Uterus (tissue), 4 donors: Measurements from ENCODE around the gene ARHGAP11A. TPM values are rescaled to one million over a fixed set of nuclear protein-coding genes. Genes with fewer than 3 reads are reported as not detected.
"Not testable (repeated sequence)": the region's sequence is repeated elsewhere in the genome, so short reads cannot be mapped to it uniquely, and the experiment has no call there.

Source experiments
- DNase-seq, 2 donors: peaks; one replicate each; pipeline ENCODE4 v3.0.0-alpha.2; 2019 to 2020
- H3K27ac ChIP-seq, 2 donors: fragments of 200-600 bp; sonication (generic); 1 replicate in 1 of 2; 2 replicates in 1 of 2; pipeline ENCODE4 v1.5.1; 2016 to 2018
- H3K27me3 ChIP-seq, 2 donors: fragments of 200-600 bp; sonication (generic); one replicate each; pipeline ENCODE4 v1.5.1; 2018 to 2019; ENCODE audit warnings: control low read depth in 1 of 2
- H3K36me3 ChIP-seq, 2 donors: fragments of 200-600 bp; sonication (generic); one replicate each; pipeline ENCODE4 v1.5.1; 2019; ENCODE audit warnings: control low read depth in 1 of 2
- H3K4me1 ChIP-seq, 2 donors: fragments of 200-600 bp; sonication (generic); one replicate each; pipeline ENCODE4 v1.5.1; 2018 to 2019; ENCODE audit warnings: control low read depth in 1 of 2
- H3K4me3 ChIP-seq, 2 donors: fragments of 200-600 bp; sonication (generic); 1 replicate in 1 of 2; 2 replicates in 1 of 2; pipeline ENCODE4 v1.5.1; 2018 to 2019; ENCODE audit warnings: mild to moderate bottlenecking in 1 of 2
- H3K9me3 ChIP-seq, 2 donors: fragments of 200-600 bp; sonication (generic); one replicate each; pipeline ENCODE4 v1.5.1; 2019; ENCODE audit warnings: control low read depth in 1 of 2
- intact Hi-C: fragments of 100-400 bp; cut with DNase I; formaldehyde crosslinking; loops from one replicate; pipeline ENCODE4 v1.15.1; 2023; ENCODE audit warnings: low total_unique reads
- total RNA-seq, 4 donors: library from RNA; depleted of rRNA in 3 of 4; stranded (reverse); fragments of >200 nt in 3 of 4; gene quantifications; one replicate each; pipeline versions ENCODE4 v1.1.0 to v1.2.4, GENCODE V29; 2014 to 2023
- TF ChIP-seq, protein P1 (sequence below), 4 experiments: fragments of 200-600 bp in 2 of 4; fragments of 450-650 bp in 2 of 4; sonication (generic) in 2 of 4; IDR thresholded peaks; one replicate each; pipeline ENCODE4 v1.5.1; 2016 to 2019; ENCODE audit warnings: antibody characterized with exemption in 4 of 4, mild to moderate bottlenecking in 2 of 4, moderate library complexity in 1 of 4
- donor health status: DM: yes; HTN: yes; CAD: no.

ARHGAP11A gene, protein sequence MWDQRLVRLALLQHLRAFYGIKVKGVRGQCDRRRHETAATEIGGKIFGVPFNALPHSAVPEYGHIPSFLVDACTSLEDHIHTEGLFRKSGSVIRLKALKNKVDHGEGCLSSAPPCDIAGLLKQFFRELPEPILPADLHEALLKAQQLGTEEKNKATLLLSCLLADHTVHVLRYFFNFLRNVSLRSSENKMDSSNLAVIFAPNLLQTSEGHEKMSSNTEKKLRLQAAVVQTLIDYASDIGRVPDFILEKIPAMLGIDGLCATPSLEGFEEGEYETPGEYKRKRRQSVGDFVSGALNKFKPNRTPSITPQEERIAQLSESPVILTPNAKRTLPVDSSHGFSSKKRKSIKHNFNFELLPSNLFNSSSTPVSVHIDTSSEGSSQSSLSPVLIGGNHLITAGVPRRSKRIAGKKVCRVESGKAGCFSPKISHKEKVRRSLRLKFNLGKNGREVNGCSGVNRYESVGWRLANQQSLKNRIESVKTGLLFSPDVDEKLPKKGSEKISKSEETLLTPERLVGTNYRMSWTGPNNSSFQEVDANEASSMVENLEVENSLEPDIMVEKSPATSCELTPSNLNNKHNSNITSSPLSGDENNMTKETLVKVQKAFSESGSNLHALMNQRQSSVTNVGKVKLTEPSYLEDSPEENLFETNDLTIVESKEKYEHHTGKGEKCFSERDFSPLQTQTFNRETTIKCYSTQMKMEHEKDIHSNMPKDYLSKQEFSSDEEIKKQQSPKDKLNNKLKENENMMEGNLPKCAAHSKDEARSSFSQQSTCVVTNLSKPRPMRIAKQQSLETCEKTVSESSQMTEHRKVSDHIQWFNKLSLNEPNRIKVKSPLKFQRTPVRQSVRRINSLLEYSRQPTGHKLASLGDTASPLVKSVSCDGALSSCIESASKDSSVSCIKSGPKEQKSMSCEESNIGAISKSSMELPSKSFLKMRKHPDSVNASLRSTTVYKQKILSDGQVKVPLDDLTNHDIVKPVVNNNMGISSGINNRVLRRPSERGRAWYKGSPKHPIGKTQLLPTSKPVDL
- total RNA-seq = 10 to 100 TPM in 1 of 4 donors, under 1 TPM in 1, not detected in 2; 0.70 to 25.0 TPM

DNA sequence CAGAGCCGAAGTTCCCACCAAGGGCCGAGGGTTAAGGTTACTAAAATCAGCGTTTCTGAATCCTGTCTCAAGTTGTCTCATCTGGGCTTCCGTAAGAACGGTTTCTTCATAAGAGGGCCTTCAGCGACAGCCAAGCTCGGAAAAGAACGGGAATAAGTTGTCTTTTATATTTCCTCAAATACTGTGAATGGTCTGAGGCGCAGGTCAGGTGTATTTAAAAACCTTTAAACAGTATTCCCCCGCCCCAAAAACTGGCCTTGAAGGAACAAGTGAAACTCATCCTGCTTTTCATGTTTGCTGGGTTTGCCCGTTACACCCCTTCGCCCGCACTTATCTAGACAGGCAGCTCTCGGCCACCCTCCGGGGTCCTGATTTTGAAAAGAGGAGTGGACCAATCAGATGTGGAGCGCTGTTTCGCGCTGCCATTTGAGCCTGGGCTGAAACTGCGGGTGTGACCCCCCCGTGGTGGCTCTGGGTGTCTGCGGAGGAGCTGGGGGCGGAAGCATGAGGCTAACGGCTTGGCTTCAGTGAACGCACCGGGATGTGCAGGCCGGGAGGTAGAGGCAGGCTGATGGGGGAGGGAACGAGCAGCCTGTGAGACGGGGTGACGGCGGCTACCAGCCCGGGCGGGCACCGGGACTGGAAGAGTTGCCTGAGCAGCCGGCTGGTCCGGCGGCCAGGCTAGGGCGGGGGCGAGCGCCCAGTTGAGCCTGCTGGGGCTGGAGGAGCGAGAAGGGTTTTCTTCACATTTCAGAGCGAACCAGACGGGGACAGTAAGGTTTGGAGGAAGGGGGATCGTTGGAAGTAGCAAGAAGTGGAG is at the start of gene ARHGAP11A:
Gene ARHGAP11A (plus strand): TSS at position 454 of the 820 bp plus-strand sequence. CDS start 708 bp downstream, outside the sequence.
- H3K36me3 ChIP-seq, intact Hi-C loops, H3K9me3 ChIP-seq, H3K27me3 ChIP-seq, H3K4me1 ChIP-seq: not testable (repeated sequence)
- peak; percentile 81 to 83 for DNase-seq
- Histone ChIP-seq H3K4me3 (peak within 1 kb of the TSS; percentile 44 to 50), H3K27ac (peak within 1 kb of the TSS; percentile 79 to 92)

DNA sequence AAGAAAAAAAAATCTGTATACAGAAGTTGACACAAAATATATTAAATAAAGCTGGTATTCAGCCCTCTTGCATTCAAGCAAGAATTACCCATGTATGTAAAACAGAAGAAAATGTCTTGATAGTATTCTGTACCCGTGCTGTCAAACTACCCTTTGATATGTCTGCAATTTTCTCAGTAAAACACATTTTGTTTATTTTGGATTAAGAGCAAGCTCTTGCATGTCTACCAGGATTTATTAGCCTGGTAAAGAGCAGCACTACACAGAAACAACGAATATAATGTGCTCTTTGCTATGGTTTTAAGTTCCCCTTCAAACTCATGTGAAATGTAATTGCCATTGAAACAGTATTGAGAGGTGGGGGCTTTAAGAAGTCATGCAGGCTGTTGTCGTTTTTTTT is 46.3 kb upstream of the ARHGAP11A start:
- H3K27ac ChIP-seq, H3K9me3 ChIP-seq, H3K36me3 ChIP-seq, intact Hi-C loops, DNase-seq, H3K27me3 ChIP-seq, H3K4me1 ChIP-seq, H3K4me3 ChIP-seq: not testable (repeated sequence)

DNA sequence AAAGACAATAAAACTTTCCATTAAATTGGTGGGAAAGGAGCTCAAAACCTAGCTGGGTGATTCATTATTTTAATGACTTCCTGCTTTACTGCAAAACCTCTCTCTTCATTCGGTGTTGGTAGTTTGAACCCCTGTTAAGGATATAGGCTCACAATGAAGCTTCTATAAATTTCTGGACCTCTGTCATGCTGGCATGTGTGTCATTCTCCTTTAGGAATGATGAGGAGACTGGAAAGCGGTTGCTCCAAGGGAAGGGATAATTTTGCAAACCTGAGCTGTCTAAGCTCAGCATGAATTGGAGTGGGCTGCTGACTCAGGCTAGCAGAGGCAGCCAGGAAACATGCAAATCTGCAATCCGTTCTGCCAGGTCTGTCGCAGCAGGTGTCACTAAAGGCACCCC is 36.8 kb upstream of the ARHGAP11A start:
- H3K4me1 ChIP-seq = not testable (repeated sequence)

DNA sequence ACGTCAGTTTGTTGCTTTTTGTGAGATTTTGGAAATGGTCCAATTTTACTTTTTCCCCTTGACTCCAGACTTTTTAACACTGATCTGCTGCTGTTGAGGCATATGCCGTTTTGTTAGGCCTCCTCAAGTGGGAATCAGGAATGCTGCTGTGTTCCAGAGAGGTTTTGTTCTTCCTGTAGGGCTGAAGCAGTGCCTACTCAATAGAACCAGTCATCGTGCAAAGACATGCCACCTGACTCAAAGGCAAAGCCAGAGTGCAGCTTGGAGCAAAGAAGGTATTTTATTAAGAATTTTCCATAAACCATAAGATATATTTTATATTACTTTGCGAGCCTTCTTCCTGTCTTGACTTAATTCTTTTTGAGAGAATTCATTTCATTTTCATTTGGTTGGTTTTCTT is 29.5 kb upstream of the ARHGAP11A start:
- H3K27ac ChIP-seq = not testable (repeated sequence)

More for the DNA sequence above, 36.8 kb upstream of the ARHGAP11A start:
- H3K9me3 ChIP-seq, H3K4me3 ChIP-seq, intact Hi-C loops, DNase-seq, H3K27me3 ChIP-seq, H3K27ac ChIP-seq, H3K36me3 ChIP-seq: not testable (repeated sequence)

DNA sequence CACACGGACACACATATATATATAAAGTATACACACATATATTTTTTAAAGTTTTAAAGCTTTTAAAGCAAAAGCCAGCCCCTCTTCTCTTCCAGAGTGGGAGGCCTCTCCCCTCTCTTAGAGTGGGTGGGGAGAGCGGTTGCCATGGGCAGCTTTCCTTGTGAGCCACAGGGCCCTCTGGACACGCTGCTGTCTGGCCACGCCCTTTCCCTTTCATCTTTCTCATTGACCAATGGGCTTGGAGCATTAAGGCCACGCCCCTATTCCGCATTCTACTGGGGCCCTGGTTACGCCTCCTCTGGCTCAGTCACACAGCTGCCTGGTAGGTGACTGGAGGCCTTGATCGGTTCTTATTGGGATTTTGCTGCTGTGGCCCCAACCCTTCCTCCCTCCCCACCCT is 22.2 kb upstream of the ARHGAP11A start, which contains the start of gene GOLGA8N:
Gene GOLGA8N (plus strand): TSS at position 306 of the 400 bp plus-strand sequence.
- H3K9me3 ChIP-seq, H3K27me3 ChIP-seq, H3K4me3 ChIP-seq, H3K36me3 ChIP-seq, DNase-seq, H3K27ac ChIP-seq, intact Hi-C loops, H3K4me1 ChIP-seq: not testable (repeated sequence)

More for the DNA sequence above, 29.5 kb upstream of the ARHGAP11A start:
- H3K27me3 ChIP-seq, H3K4me1 ChIP-seq, intact Hi-C loops, H3K36me3 ChIP-seq, H3K9me3 ChIP-seq, H3K4me3 ChIP-seq, DNase-seq: not testable (repeated sequence)

DNA sequence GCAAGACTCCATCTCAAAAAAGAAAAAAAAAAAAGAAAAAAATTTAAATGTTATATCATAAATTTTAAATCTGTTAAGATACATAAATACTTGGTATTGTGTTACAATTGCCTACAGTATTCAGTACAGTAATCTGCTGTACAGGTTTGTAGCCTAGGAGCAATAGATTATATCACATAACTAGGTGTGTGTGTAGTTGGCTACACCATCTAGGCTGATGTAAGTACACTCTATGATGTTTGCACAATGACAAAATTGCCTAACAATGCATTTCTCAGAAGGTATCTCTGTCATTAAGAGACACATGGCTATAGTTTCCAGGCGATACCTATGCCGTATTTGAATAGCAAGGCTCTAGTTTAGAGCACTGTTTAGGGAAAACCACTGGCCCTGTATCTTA is 5.8 kb upstream of the ARHGAP11A start:
- H3K4me1 ChIP-seq, intact Hi-C loops, H3K9me3 ChIP-seq, H3K27ac ChIP-seq, H3K4me3 ChIP-seq, H3K27me3 ChIP-seq, DNase-seq, H3K36me3 ChIP-seq: not testable (repeated sequence)

DNA sequence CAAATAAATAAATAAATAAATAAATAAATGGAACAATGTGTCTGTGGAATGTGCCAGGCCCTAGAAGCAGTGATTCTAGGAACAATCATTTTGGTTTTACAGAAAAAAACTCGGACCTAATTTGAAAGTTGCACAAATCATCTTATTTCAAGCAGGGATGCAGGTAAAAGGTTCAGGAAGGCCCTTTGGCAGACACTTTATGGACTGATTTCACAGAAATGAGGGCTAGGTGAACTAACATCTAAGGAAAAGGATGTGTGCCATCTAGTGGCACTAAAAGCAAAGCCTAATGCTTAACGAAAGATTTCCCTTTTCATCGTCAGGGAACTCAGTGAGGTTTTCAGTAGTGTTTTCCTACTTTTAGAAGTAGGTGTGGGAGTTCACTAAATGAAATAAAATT is 4.6 kb upstream of the ARHGAP11A start:
- TF ChIP-seq, protein P1, sequence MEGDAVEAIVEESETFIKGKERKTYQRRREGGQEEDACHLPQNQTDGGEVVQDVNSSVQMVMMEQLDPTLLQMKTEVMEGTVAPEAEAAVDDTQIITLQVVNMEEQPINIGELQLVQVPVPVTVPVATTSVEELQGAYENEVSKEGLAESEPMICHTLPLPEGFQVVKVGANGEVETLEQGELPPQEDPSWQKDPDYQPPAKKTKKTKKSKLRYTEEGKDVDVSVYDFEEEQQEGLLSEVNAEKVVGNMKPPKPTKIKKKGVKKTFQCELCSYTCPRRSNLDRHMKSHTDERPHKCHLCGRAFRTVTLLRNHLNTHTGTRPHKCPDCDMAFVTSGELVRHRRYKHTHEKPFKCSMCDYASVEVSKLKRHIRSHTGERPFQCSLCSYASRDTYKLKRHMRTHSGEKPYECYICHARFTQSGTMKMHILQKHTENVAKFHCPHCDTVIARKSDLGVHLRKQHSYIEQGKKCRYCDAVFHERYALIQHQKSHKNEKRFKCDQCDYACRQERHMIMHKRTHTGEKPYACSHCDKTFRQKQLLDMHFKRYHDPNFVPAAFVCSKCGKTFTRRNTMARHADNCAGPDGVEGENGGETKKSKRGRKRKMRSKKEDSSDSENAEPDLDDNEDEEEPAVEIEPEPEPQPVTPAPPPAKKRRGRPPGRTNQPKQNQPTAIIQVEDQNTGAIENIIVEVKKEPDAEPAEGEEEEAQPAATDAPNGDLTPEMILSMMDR (IDR thresholded peaks at IDR 0.05) = peak in 2 of 4 experiments; percentile 10 to 26
- H3K9me3 ChIP-seq, H3K27me3 ChIP-seq, H3K4me3 ChIP-seq, H3K27ac ChIP-seq, intact Hi-C loops, DNase-seq, H3K4me1 ChIP-seq, H3K36me3 ChIP-seq: not testable (repeated sequence)

DNA sequence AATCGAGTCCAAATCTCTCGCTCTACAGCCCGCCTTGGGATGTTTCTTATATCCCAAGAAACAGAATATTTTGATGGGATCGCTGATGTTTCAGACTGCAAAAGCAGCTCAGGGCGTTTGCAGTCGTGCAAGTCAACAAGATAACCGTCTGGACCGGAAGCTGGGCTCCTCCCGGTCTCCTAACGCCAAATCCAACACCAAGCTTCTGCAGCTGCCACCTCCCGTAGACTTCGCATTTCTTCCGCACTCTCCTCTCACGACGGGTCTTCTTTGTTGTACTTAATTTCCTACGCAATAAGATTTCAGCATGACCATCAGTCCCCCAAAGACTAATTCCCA is 623 bp upstream of the ARHGAP11A start:
- H3K27me3 ChIP-seq, intact Hi-C loops, H3K36me3 ChIP-seq, H3K9me3 ChIP-seq, H3K4me1 ChIP-seq: not testable (repeated sequence)
- peak in 1 of 2 donors; percentile 44 for DNase-seq
- Histone ChIP-seq H3K27ac (peak overlapping the region; percentile 79 to 92), H3K4me3 (peak overlapping the region; percentile 44 to 50)

DNA sequence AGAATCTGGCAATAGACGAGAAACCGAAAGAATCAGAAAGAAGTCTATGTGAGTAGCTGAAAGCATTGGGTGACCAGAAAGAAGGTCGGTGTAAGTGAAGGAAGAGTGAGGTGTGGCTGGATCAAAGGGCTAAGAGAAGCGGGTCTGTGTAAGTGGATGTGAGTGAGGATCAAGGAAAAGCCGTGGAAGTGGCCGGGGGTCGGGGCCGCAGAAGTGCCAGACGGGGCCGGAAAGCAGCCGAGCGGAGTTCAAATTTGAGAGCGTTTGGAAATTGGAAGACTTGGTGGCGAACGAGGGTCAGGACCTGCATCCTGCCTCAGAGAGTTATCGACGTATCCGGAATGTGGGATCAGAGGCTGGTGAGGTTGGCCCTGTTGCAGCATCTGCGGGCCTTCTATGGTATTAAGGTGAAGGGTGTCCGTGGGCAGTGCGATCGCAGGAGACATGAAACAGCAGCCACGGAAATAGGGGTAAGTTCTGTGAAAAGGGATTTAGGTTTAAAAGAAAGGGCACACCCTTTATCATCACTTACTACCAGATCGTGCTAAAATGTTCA is 645 bp downstream of the ARHGAP11A start:
- intact Hi-C loops, DNase-seq: not testable (repeated sequence)

More for the DNA sequence above, 645 bp downstream of the ARHGAP11A start:
- not testable (repeated sequence) for H3K4me1 ChIP-seq, H3K27ac ChIP-seq, H3K27me3 ChIP-seq, H3K9me3 ChIP-seq, H3K36me3 ChIP-seq
- peak overlapping the region; percentile 44 to 50 for H3K4me3 ChIP-seq
